Mucosa of rectum (tissue), 2 donors: ENCODE data around the gene ADNP.

Source experiments
- H3K27ac ChIP-seq, 2 donors: one replicate each; pipeline ENCODE4 v1.7.0; 2013; ENCODE audit warnings: inconsistent platforms in 2 of 2, low read depth in 2 of 2, low read length in 2 of 2
- H3K27me3 ChIP-seq, 2 donors: one replicate each; pipeline ENCODE4 v1.7.0; 2013; ENCODE audit warnings: low read length in 2 of 2; ENCODE audit not compliant: control insufficient read depth in 2 of 2, insufficient read depth in 2 of 2
- H3K36me3 ChIP-seq, 2 donors: one replicate each; pipeline ENCODE4 v1.7.0; 2013; ENCODE audit warnings: low read length in 2 of 2; ENCODE audit not compliant: control insufficient read depth in 2 of 2, insufficient read depth in 2 of 2
- H3K4me1 ChIP-seq, 2 donors: one replicate each; pipeline ENCODE4 v1.7.0; 2013; ENCODE audit warnings: low read length in 2 of 2, mild to moderate bottlenecking in 1 of 2; ENCODE audit not compliant: control insufficient read depth in 2 of 2, insufficient read depth in 2 of 2
- H3K4me3 ChIP-seq, 2 donors: one replicate each; pipeline ENCODE4 v1.7.0; 2013; ENCODE audit warnings: low read length in 2 of 2
- H3K9ac ChIP-seq, 2 donors: one replicate each; pipeline ENCODE4 v1.7.0; 2013; ENCODE audit warnings: low read length in 2 of 2, low read depth in 1 of 2, mild to moderate bottlenecking in 1 of 2
- H3K9me3 ChIP-seq, 2 donors: one replicate each; pipeline ENCODE4 v1.7.0; 2013; ENCODE audit warnings: low read length in 2 of 2; ENCODE audit not compliant: control insufficient read depth in 2 of 2
- donor health status: healthy.
- donor health status: Normal muscosa, but diverticular disease.

The ADNP gene

DNA sequence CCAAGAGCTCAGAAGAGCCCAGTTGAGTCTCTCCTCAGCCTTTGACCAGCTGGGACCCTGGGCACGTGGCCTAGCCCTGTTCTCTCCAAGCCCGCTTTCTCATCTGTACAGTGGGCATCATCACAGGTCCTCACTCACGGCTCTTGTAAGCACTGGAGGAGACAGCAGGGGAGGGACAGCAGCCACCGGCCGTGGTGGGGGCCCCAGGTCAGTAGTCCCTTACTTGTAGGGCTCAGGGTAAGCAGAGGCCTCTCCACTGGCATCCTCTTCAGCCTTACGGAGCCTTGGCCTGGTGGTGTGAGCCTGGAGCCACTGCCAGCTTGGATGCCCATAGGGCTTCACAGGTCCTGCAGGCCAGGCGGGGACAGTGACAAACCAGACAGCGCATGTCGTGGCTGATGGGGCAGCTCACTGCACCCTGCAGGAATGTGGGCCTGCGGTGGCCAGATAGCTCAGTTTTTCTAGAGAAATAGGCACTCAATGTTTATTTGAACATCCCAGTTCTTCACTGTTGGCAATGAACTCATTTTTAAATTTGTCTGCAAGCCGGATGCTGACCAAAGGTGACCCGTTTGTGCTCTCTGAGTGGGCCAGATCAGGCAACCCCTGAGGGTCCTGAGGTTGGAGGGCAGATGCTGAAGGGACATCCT lies 65.1 kb downstream of the ADNP start:
- H3K27me3 ChIP-seq = no peaks in the 10 kb centered on the region
- H3K9ac ChIP-seq = no peak overlapping the region
- H3K4me1 ChIP-seq = no peaks in the 10 kb centered on the region
- H3K9me3 ChIP-seq = no peaks in the 10 kb centered on the region
- H3K27ac ChIP-seq = no peak overlapping the region
- no peaks in the 10 kb centered on the region for H3K36me3 ChIP-seq
- no peak overlapping the region for H3K4me3 ChIP-seq

DNA sequence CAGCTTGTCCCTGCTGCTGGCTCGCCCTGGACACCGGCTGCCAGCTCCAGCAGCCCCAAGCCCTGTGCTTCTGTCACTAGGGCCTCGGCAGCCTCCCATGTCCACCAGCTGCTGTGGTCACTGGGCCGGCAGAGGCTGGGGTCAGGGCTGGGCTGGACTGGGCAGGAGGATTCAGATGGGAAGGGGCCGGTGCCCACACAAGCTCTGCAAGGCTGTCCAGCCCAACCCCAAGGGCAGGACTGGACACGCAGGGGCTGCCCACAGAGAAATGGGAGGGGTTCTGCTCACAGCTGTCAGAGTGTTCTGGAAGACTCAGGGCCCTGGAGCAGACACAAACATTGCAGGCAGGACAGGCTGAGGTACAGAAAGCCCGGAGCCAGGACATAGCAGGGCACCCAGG lies 65.6 kb downstream of the ADNP start:
- Histone ChIP-seq H3K27me3 (no peaks in the 10 kb centered on the region), H3K9ac (no peak overlapping the region), H3K9me3 (no peaks in the 10 kb centered on the region), H3K27ac (no peak overlapping the region), H3K4me3 (no peak overlapping the region), H3K36me3 (no peaks in the 10 kb centered on the region), H3K4me1 (no peaks in the 10 kb centered on the region)

- Histone ChIP-seq H3K36me3 (no peaks in the 10 kb centered on the region), H3K27me3 (no peaks in the 10 kb centered on the region), H3K4me3 (no peak overlapping the region), H3K9me3 (no peaks in the 10 kb centered on the region), H3K27ac (no peak overlapping the region), H3K4me1 (no peaks in the 10 kb centered on the region), H3K9ac (no peak overlapping the region)
Observed at GRCh38 chr20:50865114-50865513, 66.1 kb downstream of the ADNP start.

DNA sequence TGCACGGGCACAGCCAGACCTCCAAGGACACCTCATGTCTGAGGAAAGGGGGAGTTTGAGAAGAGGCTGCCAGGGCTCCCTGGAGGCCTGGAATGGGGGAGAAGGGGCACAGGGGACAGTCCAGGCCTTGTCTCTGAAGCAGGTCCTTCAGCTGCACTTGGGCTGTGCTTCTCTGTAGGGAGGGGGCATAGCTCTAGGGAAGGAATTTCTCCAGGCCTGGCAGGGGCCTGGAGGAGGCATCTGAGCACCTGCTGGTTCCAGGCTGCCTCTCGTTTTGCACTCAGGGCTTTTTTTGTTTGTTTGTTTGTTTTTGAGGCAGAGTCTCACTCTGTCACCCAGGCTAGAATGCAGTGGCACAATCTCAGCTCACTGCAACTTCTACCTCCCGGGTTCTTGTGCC lies 68.7 kb downstream of the ADNP start:
- Histone ChIP-seq H3K9ac (no peak overlapping the region), H3K27me3 (no peaks in the 10 kb centered on the region), H3K27ac (no peak overlapping the region), H3K36me3 (no peaks in the 10 kb centered on the region), H3K4me1 (no peaks in the 10 kb centered on the region), H3K9me3 (no peaks in the 10 kb centered on the region), H3K4me3 (no peak overlapping the region)

- Histone ChIP-seq H3K4me1 (no peaks in the 10 kb centered on the region), H3K36me3 (no peaks in the 10 kb centered on the region), H3K27me3 (no peaks in the 10 kb centered on the region), H3K9ac (no peak overlapping the region), H3K27ac (no peak overlapping the region), H3K4me3 (no peak overlapping the region), H3K9me3 (no peaks in the 10 kb centered on the region)
Observed at GRCh38 chr20:50861012-50861411, 70.2 kb downstream of the ADNP start.

DNA sequence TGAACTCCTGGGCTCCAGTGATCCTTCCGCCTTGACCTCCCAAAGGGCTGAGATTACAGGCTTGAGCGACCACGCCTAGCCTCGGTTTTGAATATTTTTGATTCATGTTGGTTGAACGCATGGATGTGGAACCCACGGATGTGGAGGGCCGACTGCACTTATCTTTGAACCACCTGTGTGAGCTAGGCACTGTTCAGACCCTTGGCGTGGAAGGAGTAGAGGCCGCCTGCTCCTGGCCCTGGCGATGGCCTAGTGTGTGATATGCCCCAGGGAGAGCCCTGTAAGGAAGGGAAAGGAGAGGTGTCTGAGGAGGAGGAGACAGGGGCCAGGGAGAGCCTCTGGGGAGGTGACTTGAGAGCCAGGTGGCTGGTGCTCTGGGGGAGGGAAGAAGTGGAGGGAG lies 72.1 kb downstream of the ADNP start:
- H3K4me1 ChIP-seq = no peaks in the 10 kb centered on the region
- H3K27ac ChIP-seq = no peak overlapping the region
- no peak overlapping the region for H3K4me3 ChIP-seq
- H3K9ac ChIP-seq = no peak overlapping the region
- H3K27me3 ChIP-seq = no peaks in the 10 kb centered on the region
- H3K36me3 ChIP-seq = no peaks in the 10 kb centered on the region
- H3K9me3 ChIP-seq = no peaks in the 10 kb centered on the region

- no peak overlapping the region for H3K9ac ChIP-seq
- H3K27ac ChIP-seq = no peak overlapping the region
- no peaks in the 10 kb centered on the region for H3K27me3 ChIP-seq
- H3K4me1 ChIP-seq = no peaks in the 10 kb centered on the region
- H3K36me3 ChIP-seq = no peaks in the 10 kb centered on the region
- H3K4me3 ChIP-seq = no peak overlapping the region
- H3K9me3 ChIP-seq = no peaks in the 10 kb centered on the region
Observed at GRCh38 chr20:50858525-50858924, 72.7 kb downstream of the ADNP start.

- H3K4me1 ChIP-seq = no peaks in the 10 kb centered on the region
- no peak overlapping the region for H3K9ac ChIP-seq
- H3K36me3 ChIP-seq = no peaks in the 10 kb centered on the region
- H3K9me3 ChIP-seq = no peaks in the 10 kb centered on the region
- H3K27me3 ChIP-seq = no peaks in the 10 kb centered on the region
- H3K27ac ChIP-seq = no peak overlapping the region
- H3K4me3 ChIP-seq = no peak overlapping the region
Observed at GRCh38 chr20:50857348-50857747, 73.9 kb downstream of the ADNP start.

DNA sequence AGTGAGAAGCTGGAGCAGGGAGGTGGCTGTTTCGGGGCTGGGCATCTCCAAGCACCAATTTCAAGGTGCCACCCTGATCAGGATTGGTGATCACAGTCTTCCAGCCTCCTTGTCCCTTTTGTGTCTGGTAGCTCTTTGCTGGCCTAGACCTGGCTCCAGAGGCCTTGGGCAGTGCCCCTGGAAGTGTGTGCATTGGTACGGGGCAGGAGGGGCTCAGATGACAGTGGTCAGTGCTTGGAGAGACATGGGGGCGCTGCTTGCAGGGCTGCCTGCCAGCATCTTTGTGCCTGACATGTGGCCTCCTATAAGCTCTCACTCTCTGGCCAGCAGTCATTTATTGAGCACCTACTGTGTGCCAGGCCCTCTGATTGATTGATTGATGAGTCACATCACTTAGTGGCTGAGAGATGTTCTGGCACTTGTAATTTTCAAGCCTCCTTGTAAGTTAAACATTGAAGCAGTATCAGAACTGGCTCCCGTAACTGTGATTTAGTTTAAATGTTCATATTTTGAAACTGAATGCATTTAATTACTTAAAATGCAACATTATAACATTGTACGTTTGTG lies 74.7 kb downstream of the ADNP start:
- H3K9ac ChIP-seq = no peak overlapping the region
- no peaks in the 10 kb centered on the region for H3K9me3 ChIP-seq
- no peak overlapping the region for H3K4me3 ChIP-seq
- H3K27me3 ChIP-seq = no peaks in the 10 kb centered on the region
- H3K27ac ChIP-seq = no peak overlapping the region
- H3K4me1 ChIP-seq = no peaks in the 10 kb centered on the region
- no peaks in the 10 kb centered on the region for H3K36me3 ChIP-seq

- Histone ChIP-seq H3K4me3 (no peak overlapping the region), H3K36me3 (no peaks in the 10 kb centered on the region), H3K9ac (no peak overlapping the region), H3K4me1 (no peaks in the 10 kb centered on the region), H3K27me3 (no peaks in the 10 kb centered on the region), H3K27ac (no peak overlapping the region), H3K9me3 (no peaks in the 10 kb centered on the region)
Observed at GRCh38 chr20:50855498-50856474, 75.5 kb downstream of the ADNP start.
